Measurements from ENCODE around the gene FBXO2.

DNA sequence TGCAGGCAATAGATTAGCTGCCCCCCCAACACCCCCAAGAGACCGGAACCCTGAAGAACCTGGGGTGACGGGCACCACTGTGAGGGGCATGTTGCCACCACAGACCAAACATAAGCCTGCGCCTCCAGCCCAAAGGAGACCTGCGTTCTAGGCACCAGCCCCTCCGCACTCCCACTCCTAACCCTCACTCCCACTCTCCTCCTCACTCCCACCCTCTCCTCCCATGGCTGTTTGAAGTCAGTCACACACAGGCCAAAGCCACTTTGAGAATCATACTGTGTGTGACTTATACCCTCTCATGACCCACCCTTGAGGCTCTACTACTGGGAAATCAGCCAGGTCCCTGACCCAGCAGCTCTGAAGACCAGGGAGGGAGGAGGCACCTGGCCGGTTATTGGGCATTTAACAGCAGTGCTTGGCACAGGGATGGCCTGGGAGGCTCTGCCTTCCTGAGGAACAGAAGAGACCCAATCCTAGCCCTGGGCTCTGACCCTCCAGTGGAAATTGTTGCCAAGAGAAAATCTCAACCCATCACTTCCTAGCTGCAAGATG, 43.5 kb downstream of the FBXO2 start:
- TF ChIP-seq, protein P1, sequence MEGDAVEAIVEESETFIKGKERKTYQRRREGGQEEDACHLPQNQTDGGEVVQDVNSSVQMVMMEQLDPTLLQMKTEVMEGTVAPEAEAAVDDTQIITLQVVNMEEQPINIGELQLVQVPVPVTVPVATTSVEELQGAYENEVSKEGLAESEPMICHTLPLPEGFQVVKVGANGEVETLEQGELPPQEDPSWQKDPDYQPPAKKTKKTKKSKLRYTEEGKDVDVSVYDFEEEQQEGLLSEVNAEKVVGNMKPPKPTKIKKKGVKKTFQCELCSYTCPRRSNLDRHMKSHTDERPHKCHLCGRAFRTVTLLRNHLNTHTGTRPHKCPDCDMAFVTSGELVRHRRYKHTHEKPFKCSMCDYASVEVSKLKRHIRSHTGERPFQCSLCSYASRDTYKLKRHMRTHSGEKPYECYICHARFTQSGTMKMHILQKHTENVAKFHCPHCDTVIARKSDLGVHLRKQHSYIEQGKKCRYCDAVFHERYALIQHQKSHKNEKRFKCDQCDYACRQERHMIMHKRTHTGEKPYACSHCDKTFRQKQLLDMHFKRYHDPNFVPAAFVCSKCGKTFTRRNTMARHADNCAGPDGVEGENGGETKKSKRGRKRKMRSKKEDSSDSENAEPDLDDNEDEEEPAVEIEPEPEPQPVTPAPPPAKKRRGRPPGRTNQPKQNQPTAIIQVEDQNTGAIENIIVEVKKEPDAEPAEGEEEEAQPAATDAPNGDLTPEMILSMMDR (IDR thresholded peaks at IDR 0.05), result no peak
- TF ChIP-seq POLR2A (IDR thresholded peaks at IDR 0.05), result no peak

Measured in upper lobe of left lung (tissue), 4 donors.